Thyroid gland (tissue), 4 donors: ENCODE results near the gene TTC33. TPM values are rescaled to one million over a fixed set of nuclear protein-coding genes. Genes with fewer than 3 reads are reported as not detected.

Experiments
- DNase-seq, 2 donors: peaks; one replicate each; pipeline ENCODE4 v3.0.0-alpha.2; 2019
- H3K27ac ChIP-seq, 3 donors: fragments of 200-600 bp; sonication (generic); 1 replicate in 2 of 3; 2 replicates in 1 of 3; pipeline ENCODE4 v1.5.1; 2016 to 2019; ENCODE audit warnings: mild to moderate bottlenecking in 1 of 3, moderate library complexity in 1 of 3
- H3K27me3 ChIP-seq: fragments of 200-600 bp; sonication (generic); one replicate; pipeline ENCODE4 v1.5.1; 2019
- H3K36me3 ChIP-seq, 2 donors: fragments of 200-600 bp; sonication (generic); one replicate each; pipeline ENCODE4 v1.5.1; 2016 to 2019
- H3K4me1 ChIP-seq, 2 donors: fragments of 200-600 bp; sonication (generic); one replicate each; pipeline ENCODE4 v1.5.1; 2017 to 2019
- H3K4me3 ChIP-seq, 3 donors: fragments of 200-600 bp; sonication (generic); replicated peaks in 1 of 3; 1 replicate in 2 of 3; 2 replicates in 1 of 3; pipeline ENCODE4 v1.5.1; 2016; ENCODE audit warnings: mild to moderate bottlenecking in 1 of 3
- H3K9me3 ChIP-seq: fragments of 200-600 bp; sonication (generic); one replicate; pipeline ENCODE4 v1.5.1; 2017
- CTCF ChIP-seq, 6 experiments: fragments of 200-600 bp in 3 of 6; fragments of 450-650 bp in 3 of 6; sonication (generic) in 3 of 6; IDR thresholded peaks; one replicate each; pipeline ENCODE4 v1.5.1; 2016 to 2019; ENCODE audit warnings: antibody characterized with exemption in 6 of 6, mild to moderate bottlenecking in 2 of 6, inconsistent platforms in 1 of 6, moderate library complexity in 1 of 6
- POLR2A ChIP-seq, 2 donors: fragments of 450-650 bp; IDR thresholded peaks; one replicate each; pipeline ENCODE4 v1.6.1; 2017; ENCODE audit warnings: antibody characterized with exemption in 2 of 2, mild to moderate bottlenecking in 2 of 2, moderate library complexity in 1 of 2
- whole genome bisulfite sequencing, 2 donors: methylation state at CpG; one replicate each; pipeline ENCODE4 v1.1.5; 2017; 5-methylcytosine and 5-hydroxymethylcytosine counted together
- intact Hi-C: fragments of 100-400 bp; cut with DNase I; formaldehyde crosslinking; loops from one replicate; pipeline ENCODE4 v1.15.1; 2023
- total RNA-seq, 4 donors: library from RNA; depleted of rRNA; stranded (reverse); fragments of >200 nt; gene quantifications; one replicate each; pipeline ENCODE4 v1.2.3, GENCODE V29; 2016

TTC33 gene
- total RNA-seq, 4 donors from 2014 or later: 18.7 to 35.2 (median 24.9) TPM

GRCh38 chr5:40585537-40586267 lies 170.1 kb downstream of the TTC33 start:
- intact Hi-C loops: no loop called here
- TF ChIP-seq POLR2A (IDR thresholded peaks at IDR 0.05) (no peak), CTCF (IDR thresholded peaks at IDR 0.05) (no peak)
- no peak overlapping the region for H3K27ac ChIP-seq
- no peaks in the 10 kb centered on the region for H3K27me3 ChIP-seq
- peaks cover 0 to 4% of the 10 kb centered on the region in 2 donors for H3K4me1 ChIP-seq
- WGBS, 2 donors: 83 to 85% methylated on average over 5 of the region's 5 CpGs
- no peak for DNase-seq
- H3K36me3 ChIP-seq: no peaks in the 10 kb centered on the region
- no peaks in the 10 kb centered on the region for H3K9me3 ChIP-seq
- H3K4me3 ChIP-seq: no peak overlapping the region

- Histone ChIP-seq H3K27me3 (no peaks in the 10 kb centered on the region), H3K27ac (no peak overlapping the region), H3K4me3 (no peak overlapping the region), H3K4me1 (peaks cover 0 to 4% of the 10 kb centered on the region in 2 donors), H3K36me3 (no peaks in the 10 kb centered on the region), H3K9me3 (no peaks in the 10 kb centered on the region)
- 82 to 86% methylated on average over 2 of the region's 2 CpGs for WGBS, 2 donors
- DNase-seq: no peak
- intact Hi-C loops: no loop called here
- TF ChIP-seq CTCF (IDR thresholded peaks at IDR 0.05) (no peak), POLR2A (IDR thresholded peaks at IDR 0.05) (no peak)
Measured at GRCh38 chr5:40584054-40584453, 171.7 kb downstream of the TTC33 start.

- Histone ChIP-seq H3K4me1 (no peaks in the 10 kb centered on the region), H3K36me3 (no peaks in the 10 kb centered on the region), H3K27me3 (no peaks in the 10 kb centered on the region), H3K27ac (no peak overlapping the region), H3K4me3 (no peak overlapping the region), H3K9me3 (no peaks in the 10 kb centered on the region)
- 81 to 86% methylated on average over 9 of the region's 9 CpGs for WGBS, 2 donors
- intact Hi-C loops: no loop called here
- no peak for TF ChIP-seq POLR2A (IDR thresholded peaks at IDR 0.05)
- no peak for DNase-seq
Measured at GRCh38 chr5:40578501-40579451, 177.0 kb downstream of the TTC33 start.

GRCh38 chr5:40577718-40578117 lies 178.0 kb downstream of the TTC33 start:
- no peak overlapping the region for H3K4me3 ChIP-seq
- no peaks in the 10 kb centered on the region for H3K4me1 ChIP-seq
- no peak for DNase-seq
- no peaks in the 10 kb centered on the region for H3K36me3 ChIP-seq
- WGBS, 2 donors: 92 to 94% methylated on average over 3 of the region's 3 CpGs
- intact Hi-C loops: no loop called here
- H3K27ac ChIP-seq: no peak overlapping the region
- no peaks in the 10 kb centered on the region for H3K27me3 ChIP-seq
- H3K9me3 ChIP-seq: no peaks in the 10 kb centered on the region
- TF ChIP-seq CTCF (IDR thresholded peaks at IDR 0.05) (no peak), POLR2A (IDR thresholded peaks at IDR 0.05) (no peak)

- H3K4me1 ChIP-seq: no peaks in the 10 kb centered on the region
- H3K36me3 ChIP-seq: no peaks in the 10 kb centered on the region
- TF ChIP-seq POLR2A (IDR thresholded peaks at IDR 0.05) (no peak), CTCF (IDR thresholded peaks at IDR 0.05) (no peak)
- H3K27ac ChIP-seq: no peak overlapping the region
- no peak for DNase-seq
- no peaks in the 10 kb centered on the region for H3K27me3 ChIP-seq
- no peak overlapping the region for H3K4me3 ChIP-seq
- intact Hi-C loops: no loop called here
- WGBS, 2 donors: 91 to 93% methylated on average over 3 of the region's 3 CpGs
- H3K9me3 ChIP-seq: no peaks in the 10 kb centered on the region
Measured at GRCh38 chr5:40575921-40576320, 179.8 kb downstream of the TTC33 start.
